GM12874 (cell line): ENCODE data around the gene ISL2.

Experiments used
- CTCF ChIP-seq: IDR thresholded peaks from 2 replicates; pipeline ENCODE4 v1.5.1; 2011; ENCODE audit warnings: low read depth, mild to moderate bottlenecking, control low read depth, low read length, moderate library complexity; ENCODE audit not compliant: insufficient read depth

Gene ISL2

DNA sequence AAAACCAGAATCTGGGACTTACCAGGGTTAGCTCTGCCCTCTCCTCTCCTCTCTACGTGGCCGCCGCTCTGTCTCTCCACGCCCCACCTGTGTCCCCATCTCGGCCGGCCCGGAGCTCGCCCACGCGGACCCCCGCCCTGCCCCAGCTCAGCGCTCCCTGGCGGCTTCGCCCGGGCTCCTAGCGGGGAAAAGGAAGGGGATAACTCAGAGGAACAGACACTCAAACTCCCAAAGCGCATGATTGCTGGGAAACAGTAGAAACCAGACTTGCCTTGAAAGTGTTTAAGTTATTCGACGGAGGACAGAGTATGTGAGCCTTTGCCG lies 5.4 kb downstream of the ISL2 start:
- TF ChIP-seq CTCF: no peak

DNA sequence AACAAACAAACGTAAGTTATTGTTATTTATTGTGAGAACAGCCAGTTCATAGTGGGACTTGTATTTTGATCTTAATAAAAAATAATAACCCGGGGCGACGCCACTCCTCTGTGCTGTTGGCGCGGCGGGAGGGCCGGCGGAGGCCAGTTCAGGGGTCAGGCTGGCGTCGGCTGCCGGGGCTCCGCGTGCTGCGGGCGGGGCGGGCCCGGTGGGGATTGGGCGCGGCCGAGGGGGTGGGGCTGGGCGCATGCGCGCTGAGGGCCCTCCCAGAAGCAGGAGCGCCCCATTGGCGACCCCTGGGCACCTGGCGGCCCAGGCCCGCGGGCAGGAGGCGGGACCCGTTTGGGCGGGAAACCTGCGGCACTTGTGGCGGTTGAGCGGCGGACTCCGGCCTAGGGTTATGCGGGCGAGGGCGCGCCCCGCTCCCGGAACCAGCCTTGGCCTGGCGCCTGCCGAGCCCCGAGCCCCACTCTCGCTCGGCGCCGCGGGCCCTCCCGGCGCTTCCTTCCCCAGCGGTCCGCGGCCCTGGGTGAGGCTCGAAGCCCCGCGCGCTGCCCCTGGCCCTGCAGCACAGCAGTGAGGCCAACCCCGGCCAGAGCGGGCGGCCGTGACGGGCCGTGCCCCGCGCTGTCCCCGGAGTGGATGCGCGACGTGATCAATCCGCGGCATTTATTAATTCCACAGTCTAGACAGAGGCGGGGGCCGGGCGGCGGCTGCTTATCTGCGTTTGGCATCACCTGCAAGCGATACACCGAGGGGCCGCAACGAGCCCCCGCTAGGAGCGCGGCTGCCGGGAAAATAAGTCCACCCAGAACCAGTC lies 6.0 kb downstream of the ISL2 start:
- no peak for TF ChIP-seq CTCF

DNA sequence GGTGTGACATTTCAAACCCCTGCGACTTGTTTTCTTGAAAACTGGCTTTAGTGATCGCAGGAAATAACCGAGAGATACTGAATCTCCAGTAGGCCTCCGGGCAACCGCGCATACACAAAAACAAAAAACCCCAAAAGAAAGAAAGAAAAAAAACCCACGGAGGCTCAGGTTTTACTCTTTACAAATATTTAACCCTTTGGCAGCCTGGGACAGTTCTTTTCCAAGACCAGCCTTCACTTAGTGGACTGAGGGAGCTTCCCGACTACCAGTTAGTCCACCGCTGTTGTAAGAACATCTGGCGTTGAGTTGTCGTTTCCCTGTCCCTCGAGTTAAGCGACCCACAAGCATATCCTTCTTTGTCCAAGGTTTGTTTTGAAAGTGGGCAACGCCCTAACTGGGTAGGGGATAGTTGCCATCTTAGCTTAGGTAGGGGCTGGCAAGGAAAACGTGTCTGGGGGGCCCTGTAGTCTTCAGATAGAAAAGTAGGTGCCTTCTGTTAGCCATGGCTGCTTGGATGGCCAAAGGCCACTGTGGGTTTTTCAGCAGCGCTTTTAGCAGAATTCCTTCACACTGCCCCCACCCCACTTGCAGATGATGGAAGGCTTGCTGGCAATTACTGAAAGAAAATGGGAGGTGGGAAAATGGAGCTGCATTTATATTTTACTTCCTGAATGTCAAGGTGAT lies 6.9 kb downstream of the ISL2 start:
- no peak for TF ChIP-seq CTCF

DNA sequence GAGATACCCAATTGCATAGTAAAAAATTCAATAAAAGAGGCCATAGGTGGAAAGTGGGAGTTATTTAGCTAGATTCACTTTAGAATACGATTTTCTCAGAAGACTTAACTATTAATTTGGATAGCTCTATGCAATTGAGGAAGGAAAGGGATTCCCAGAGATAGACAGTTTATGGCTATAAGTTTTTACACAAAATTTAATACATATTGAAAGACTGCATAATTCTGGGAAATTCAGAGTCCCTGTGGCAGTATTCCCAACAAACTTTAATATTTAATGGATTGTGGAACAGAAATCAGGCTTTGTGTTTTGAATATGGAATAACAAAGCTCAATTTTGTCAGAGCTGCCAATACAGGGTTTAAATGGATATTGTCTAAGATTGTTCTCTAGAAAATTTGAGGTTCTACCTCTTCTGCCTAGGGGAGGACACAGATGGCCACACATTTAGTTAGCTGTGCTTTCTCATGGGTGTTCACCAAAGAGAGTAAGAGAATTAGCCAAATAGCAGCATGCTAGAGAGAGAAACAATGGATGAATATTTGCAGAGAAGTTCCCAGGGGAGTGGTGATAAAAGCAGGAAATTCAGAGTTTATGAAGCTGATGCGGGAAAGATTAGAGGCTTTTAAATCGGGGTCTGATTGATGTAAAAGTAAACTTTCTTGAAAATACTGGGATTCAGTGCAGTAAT lies 8.5 kb downstream of the ISL2 start:
- no peak for TF ChIP-seq CTCF

DNA sequence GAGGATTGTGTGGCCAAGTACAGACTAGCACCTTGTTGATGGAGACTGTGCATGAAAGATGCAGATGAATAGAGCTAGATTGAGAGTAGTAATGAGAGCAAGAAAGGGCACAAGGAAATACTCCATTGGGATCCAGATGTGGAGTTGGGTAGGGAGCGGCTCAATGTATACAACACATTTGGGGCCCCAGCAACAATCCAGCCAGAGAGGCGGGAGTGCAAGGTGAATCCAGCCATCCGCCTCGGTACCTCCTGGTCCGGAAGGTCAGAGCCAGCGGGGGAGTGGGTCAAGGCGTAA lies 9.0 kb downstream of the ISL2 start:
- TF ChIP-seq CTCF: no peak

- TF ChIP-seq CTCF: no peak
These were observed 9.5 kb downstream of the ISL2 start for GRCh38 chr15:76345880-76346668.
